BJ (cell line): ENCODE results near the gene PUDP. TPM values are rescaled to one million over a fixed set of nuclear protein-coding genes. Genes with fewer than 3 reads are reported as not detected.
"Not testable (repeated sequence)": the region's sequence is repeated elsewhere in the genome, so short reads cannot be mapped to it uniquely, and the experiment has no call there.

Source experiments
- CTCF ChIA-PET: fragments of 350-600 bp; formaldehyde crosslinking; extraction: SDS; loops from one replicate; lab custom pipeline; 2021; ENCODE audit warnings: antibody characterized with exemption, inconsistent platforms; lab: Yijun Ruan, JAX
- POLR2A ChIA-PET: fragments of 300-600 bp; sonication (Branson Sonifier 250); formaldehyde crosslinking; extraction: SDS; loops from one replicate; lab custom pipeline; 2021; ENCODE audit warnings: antibody characterized with exemption; lab: Charles Lee
- DNase-seq: peaks from one replicate; pipeline ENCODE4 v3.0.0-alpha.2; 2011; ENCODE audit warnings: low read depth
- H3K27me3 ChIP-seq: 2 replicates; pipeline ENCODE4 v1.6.0; 2011; ENCODE audit warnings: low read length; ENCODE audit not compliant: control insufficient read depth, insufficient read depth
- H3K36me3 ChIP-seq: 2 replicates; pipeline ENCODE4 v1.5.1; 2011; ENCODE audit warnings: low read length; ENCODE audit not compliant: control insufficient read depth, insufficient read depth
- H3K4me3 ChIP-seq: 2 replicates; pipeline ENCODE4 v1.5.1; 2011; ENCODE audit warnings: low read depth, mild to moderate bottlenecking, control low read depth, low read length
- CTCF ChIP-seq: IDR thresholded peaks from 2 replicates; pipeline ENCODE4 v1.5.1; 2011; ENCODE audit warnings: low read depth, mild to moderate bottlenecking, control low read depth, inconsistent platforms, low read length, moderate library complexity; ENCODE audit not compliant: insufficient read depth
- polyA plus RNA-seq: library from polyadenylated mRNA; depleted of rRNA; stranded (reverse); fragments of >200 nt; gene quantifications from 2 replicates; pipeline ENCODE4 v1.2.3, GENCODE V29; 2011

Gene PUDP
- polyA plus RNA-seq, 1 experiment = 17.2 TPM

GRCh38 chrX:7054219-7055216 is 93.4 kb downstream of the PUDP start:
- no peak for TF ChIP-seq CTCF
- no peak for DNase-seq
- ChIA-PET CTCF (no interaction called here), POLR2A (no interaction called here)
- no peaks in the 10 kb centered on the region for H3K27me3 ChIP-seq
- H3K36me3 ChIP-seq = no peaks in the 10 kb centered on the region
- no peak overlapping the region for H3K4me3 ChIP-seq

- no peaks in the 10 kb centered on the region for H3K36me3 ChIP-seq
- ChIA-PET CTCF (no interaction called here), POLR2A (no interaction called here)
- H3K27me3 ChIP-seq = no peaks in the 10 kb centered on the region
- DNase-seq = no peak
- no peak overlapping the region for H3K4me3 ChIP-seq
- TF ChIP-seq CTCF = no peak
Observed at GRCh38 chrX:7052541-7052940, 95.4 kb downstream of the PUDP start.

- POLR2A ChIA-PET = no interaction called here
- CTCF ChIA-PET = no interaction called here
- no peak for TF ChIP-seq CTCF
- DNase-seq = no peak
- Histone ChIP-seq H3K27me3 (no peaks in the 10 kb centered on the region), H3K4me3 (no peak overlapping the region), H3K36me3 (no peaks in the 10 kb centered on the region)
Observed at GRCh38 chrX:7050271-7050670, 97.7 kb downstream of the PUDP start.

- Histone ChIP-seq H3K36me3 (no peaks in the 10 kb centered on the region), H3K27me3 (no peaks in the 10 kb centered on the region), H3K4me3 (no peak overlapping the region)
- CTCF ChIA-PET = no interaction called here
- no peak for TF ChIP-seq CTCF
- DNase-seq = no peak
- POLR2A ChIA-PET = no interaction called here
Observed at GRCh38 chrX:7047951-7048350, 100.0 kb downstream of the PUDP start.

GRCh38 chrX:7045238-7045955 is 102.6 kb downstream of the PUDP start:
- POLR2A ChIA-PET = no interaction called here

GRCh38 chrX:7043796-7044433 is 104.0 kb downstream of the PUDP start:
- H3K27me3 ChIP-seq, H3K4me3 ChIP-seq, CTCF ChIA-PET, H3K36me3 ChIP-seq, POLR2A ChIA-PET: not testable (repeated sequence)
- DNase-seq = peak; percentile 37

More at GRCh38 chrX:7045238-7045955, 102.6 kb downstream of the PUDP start:
- H3K4me3 ChIP-seq = no peak overlapping the region
- no peak for DNase-seq
- no peaks in the 10 kb centered on the region for H3K36me3 ChIP-seq
- CTCF ChIA-PET = interaction anchor here (1.2 kb wide), 1 partner anchor 30 kb away, joined by 3 read pairs; no protein-coding TSS in a partner anchor
- no peaks in the 10 kb centered on the region for H3K27me3 ChIP-seq
- TF ChIP-seq CTCF = no peak
